GM21390 (cell line): ENCODE results near the gene NVL.
"Not testable (repeated sequence)": the region's sequence is repeated elsewhere in the genome, so short reads cannot be mapped to it uniquely, and the experiment has no call there.

Source experiments
- ATAC-seq: cut with Tn5 transposase; IDR thresholded peaks from one replicate; pipeline ENCODE4 v1.9.1; 2021; ENCODE audit not compliant: unreplicated experiment

NVL gene

GRCh38 chr1:224338150-224338838 is 8.3 kb upstream of the NVL start:
- no peak for ATAC-seq

GRCh38 chr1:224333939-224334786 is 4.2 kb upstream of the NVL start:
- no peak for ATAC-seq

- peak; percentile 45 for ATAC-seq
Observed at GRCh38 chr1:224333309-224333926, 3.4 kb upstream of the NVL start.

- no peak for ATAC-seq
Observed at GRCh38 chr1:224331824-224332223, 1.9 kb upstream of the NVL start.

- no peak for ATAC-seq
Observed at GRCh38 chr1:224331326-224331725, 1.4 kb upstream of the NVL start.

- ATAC-seq = no peak
Observed at GRCh38 chr1:224329484-224329841, 509 bp downstream of the NVL start.

- no peak for ATAC-seq
Observed at GRCh38 chr1:224328644-224329043, 1.3 kb downstream of the NVL start.

GRCh38 chr1:224325959-224326358 is 4.0 kb downstream of the NVL start:
- ATAC-seq = no peak

- no peak for ATAC-seq
Observed at GRCh38 chr1:224321706-224322105, 8.3 kb downstream of the NVL start.

GRCh38 chr1:224317383-224318045 is 12.5 kb downstream of the NVL start:
- no peak for ATAC-seq

- ATAC-seq = no peak
Observed at GRCh38 chr1:224312025-224312424, 17.9 kb downstream of the NVL start.

GRCh38 chr1:224311503-224311902 is 18.5 kb downstream of the NVL start:
- not testable (repeated sequence) for ATAC-seq

- no peak for ATAC-seq
Observed at GRCh38 chr1:224308064-224308463, 21.9 kb downstream of the NVL start.

GRCh38 chr1:224304767-224305166 is 25.2 kb downstream of the NVL start:
- no peak for ATAC-seq

GRCh38 chr1:224302947-224303346 is 27.0 kb downstream of the NVL start:
- ATAC-seq = no peak

GRCh38 chr1:224301391-224301790 is 28.6 kb downstream of the NVL start:
- no peak for ATAC-seq

- ATAC-seq = no peak
Observed at GRCh38 chr1:224300346-224300745, 29.6 kb downstream of the NVL start.

- ATAC-seq = no peak
Observed at GRCh38 chr1:224298346-224299330, 31.3 kb downstream of the NVL start.

- ATAC-seq = no peak
Observed at GRCh38 chr1:224294775-224295174, 35.2 kb downstream of the NVL start.

- no peak for ATAC-seq
Observed at GRCh38 chr1:224292419-224292818, 37.6 kb downstream of the NVL start.
